Tongue (tissue), 2 donors: ENCODE results near the gene HSFX2. TPM values are rescaled to one million over a fixed set of nuclear protein-coding genes. Genes with fewer than 3 reads are reported as not detected.
"Not testable (repeated sequence)": the region's sequence is repeated elsewhere in the genome, so short reads cannot be mapped to it uniquely, and the experiment has no call there.

Experiments used
- DNase-seq: peaks from one replicate; pipeline ENCODE4 v3.0.0-alpha.2; 2015
- total RNA-seq: library from RNA; depleted of rRNA; stranded (reverse); fragments of >200 nt; gene quantifications from one replicate; pipeline ENCODE4 v1.2.3, GENCODE V29; 2014

HSFX2 gene
- total RNA-seq, 1 donor from 2014 or later, result not detected

DNA sequence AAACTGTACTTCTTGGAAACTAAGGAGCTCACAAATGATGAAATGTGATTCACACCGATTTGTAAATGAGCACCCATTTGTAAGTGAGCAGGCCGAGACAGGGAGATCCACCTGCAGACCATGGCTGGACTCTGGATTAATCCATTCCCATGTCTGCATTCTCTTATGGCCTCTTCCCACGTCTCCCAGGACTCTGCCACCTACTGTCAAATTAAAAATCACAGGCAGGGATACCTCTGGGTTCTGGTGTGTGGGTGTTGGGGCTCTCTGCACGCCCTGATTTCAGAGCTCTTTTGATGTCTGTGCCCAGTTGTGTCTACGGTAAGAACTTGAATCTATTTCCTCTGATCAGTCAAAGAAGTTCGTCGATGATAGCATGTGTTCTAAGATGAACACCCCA, 4.1 kb downstream of the HSFX2 start:
- not testable (repeated sequence) for DNase-seq

GRCh38 chrX:149587359-149587758, 7.8 kb downstream of the HSFX2 start, which contains the start of gene MAGEA9B:
TSS of gene MAGEA9B (minus strand) at chrX:149587459. CDS start at chrX:149583179, 4,280 bp downstream.
- DNase-seq, result not testable (repeated sequence)

GRCh38 chrX:149585631-149586030, 9.5 kb downstream of the HSFX2 start:
- DNase-seq, result not testable (repeated sequence)

- DNase-seq, result not testable (repeated sequence)
These were observed 21.7 kb downstream of the HSFX2 start for GRCh38 chrX:149573456-149573855.

GRCh38 chrX:149572743-149573142, 22.4 kb downstream of the HSFX2 start:
- DNase-seq, result no peak

DNA sequence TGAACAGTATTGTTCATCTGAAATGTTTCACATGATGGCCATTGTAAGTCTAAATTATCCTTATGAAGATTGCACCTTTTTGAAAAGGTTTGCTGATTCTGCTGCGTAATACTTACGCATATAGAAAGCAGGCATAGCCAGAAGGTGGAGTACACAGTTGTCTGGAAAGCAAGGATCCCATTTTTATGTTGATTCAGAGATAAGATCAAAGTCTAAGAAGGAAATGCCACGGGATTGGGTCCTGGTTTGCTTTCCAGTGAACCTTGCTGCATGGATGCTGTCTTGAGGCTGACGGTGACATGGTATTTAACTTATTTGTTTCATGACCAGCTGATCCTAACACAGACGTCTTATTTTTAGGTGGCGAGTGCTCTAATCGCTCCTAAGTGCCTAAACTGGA, 23.3 kb downstream of the HSFX2 start:
- DNase-seq, result no peak

DNA sequence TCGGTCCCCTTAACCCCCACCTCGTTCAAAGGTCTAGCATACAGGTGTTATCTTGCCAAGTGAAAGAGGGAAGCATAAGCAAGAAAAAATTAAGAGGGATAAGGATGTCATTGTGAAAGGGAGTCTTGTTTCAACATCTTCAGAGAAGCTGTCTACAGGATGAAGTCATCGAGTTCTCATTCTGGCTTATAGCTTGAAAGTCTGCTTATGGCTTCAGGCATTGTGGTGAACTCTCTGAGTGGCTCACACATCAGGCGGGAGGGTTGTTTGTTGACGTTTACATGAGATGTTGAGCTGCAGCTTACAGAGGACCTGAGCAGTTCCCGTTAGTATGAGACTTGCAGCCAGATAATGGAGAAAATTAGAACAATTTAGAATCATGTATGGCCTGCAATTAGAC, 24.4 kb downstream of the HSFX2 start:
- DNase-seq, result peak; percentile 31

GRCh38 chrX:149569770-149570169, 25.3 kb downstream of the HSFX2 start:
- no peak for DNase-seq

GRCh38 chrX:149568701-149569296, 26.3 kb downstream of the HSFX2 start:
- no peak for DNase-seq

- DNase-seq, result no peak
These were observed 27.3 kb downstream of the HSFX2 start for GRCh38 chrX:149567621-149568417.

GRCh38 chrX:149563359-149563758, 31.8 kb downstream of the HSFX2 start:
- DNase-seq, result no peak

- not testable (repeated sequence) for DNase-seq
These were observed 39.9 kb downstream of the HSFX2 start for GRCh38 chrX:149555251-149555650.

GRCh38 chrX:149551939-149552248, 43.2 kb downstream of the HSFX2 start:
- not testable (repeated sequence) for DNase-seq

GRCh38 chrX:149551245-149551938, 43.7 kb downstream of the HSFX2 start:
- not testable (repeated sequence) for DNase-seq

GRCh38 chrX:149550454-149550853, 44.7 kb downstream of the HSFX2 start:
- not testable (repeated sequence) for DNase-seq

DNA sequence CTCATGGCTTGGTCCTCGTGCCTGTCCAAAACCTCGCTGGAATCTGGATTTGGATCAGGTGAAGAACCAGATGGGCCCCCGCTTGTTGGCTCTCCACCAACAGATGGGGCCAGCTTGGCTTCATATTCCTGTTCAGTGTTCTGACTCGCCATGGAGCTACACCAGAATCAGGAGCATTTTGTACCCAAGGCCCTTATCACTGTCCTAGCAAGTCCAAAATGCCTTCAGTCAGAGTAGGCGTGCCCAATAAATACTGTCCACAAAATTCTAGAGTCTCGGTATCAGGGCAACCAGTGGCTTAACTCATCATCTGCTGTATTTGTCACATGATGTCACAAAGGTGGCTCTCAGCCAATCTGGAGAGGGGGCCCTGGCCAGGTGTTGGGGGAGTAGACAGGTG, 45.4 kb downstream of the HSFX2 start, which contains the start of gene HSFX3:
Gene HSFX3 (minus strand): TSS at position 224 of the 400 bp plus-strand sequence. CDS start 72 bp downstream, at position 152.
- DNase-seq, result not testable (repeated sequence)

GRCh38 chrX:149547782-149548181, 47.3 kb downstream of the HSFX2 start:
- not testable (repeated sequence) for DNase-seq

GRCh38 chrX:149546962-149547361, 48.2 kb downstream of the HSFX2 start:
- not testable (repeated sequence) for DNase-seq

- not testable (repeated sequence) for DNase-seq
These were observed 49.3 kb downstream of the HSFX2 start for GRCh38 chrX:149545545-149546543.
